Astrocyte of the spinal cord (primary cell): Measurements from ENCODE around the gene CSDE1.

Experiments used
- DNase-seq: peaks from one replicate; pipeline ENCODE4 v3.0.0; 2011; ENCODE audit warnings: low read depth, low spot score
- H3K4me3 ChIP-seq: 2 replicates; pipeline ENCODE4 v1.5.1; 2011; ENCODE audit warnings: low read depth, mild to moderate bottlenecking, low read length, moderate library complexity
- CTCF ChIP-seq: IDR thresholded peaks from 2 replicates; pipeline ENCODE4 v1.5.1; 2012; ENCODE audit warnings: low read depth, mild to moderate bottlenecking, low read length, inconsistent platforms
- in situ Hi-C: cut with HindIII; loops from 2 replicates; pipeline ENCODE4 v1.10.0; 2017; ENCODE audit warnings: low sequenced_read_pairs

Gene CSDE1

GRCh38 chr1:114707604-114708003 is 50.2 kb downstream of the CSDE1 start:
- TF ChIP-seq CTCF: no peak
- H3K4me3 ChIP-seq: no peak overlapping the region
- in situ Hi-C loops: no loop called here
- DNase-seq: no peak

- TF ChIP-seq CTCF: no peak
- H3K4me3 ChIP-seq: no peak overlapping the region
- in situ Hi-C loops: no loop called here
- no peak for DNase-seq
Measured at GRCh38 chr1:114703242-114703641, 54.5 kb downstream of the CSDE1 start.

- H3K4me3 ChIP-seq: no peak overlapping the region
- no peak for DNase-seq
- in situ Hi-C loops: no loop called here
- no peak for TF ChIP-seq CTCF
Measured at GRCh38 chr1:114702737-114703136, 55.0 kb downstream of the CSDE1 start.

- no peak for DNase-seq
- no peak for TF ChIP-seq CTCF
- H3K4me3 ChIP-seq: no peak overlapping the region
- in situ Hi-C loops: no loop called here
Measured at GRCh38 chr1:114701931-114702330, 55.9 kb downstream of the CSDE1 start.

- TF ChIP-seq CTCF: no peak
- in situ Hi-C loops: no loop called here
- no peak overlapping the region for H3K4me3 ChIP-seq
- no peak for DNase-seq
Measured at GRCh38 chr1:114700036-114700600, 57.7 kb downstream of the CSDE1 start.

- TF ChIP-seq CTCF: no peak
- no peak overlapping the region for H3K4me3 ChIP-seq
- no peak for DNase-seq
- in situ Hi-C loops: no loop called here
Measured at GRCh38 chr1:114696810-114697209, 61.0 kb downstream of the CSDE1 start.

- no peak for TF ChIP-seq CTCF
- no peak within 1 kb of the TSS for H3K4me3 ChIP-seq
- in situ Hi-C loops: no loop called here
- DNase-seq: no peak
Measured at GRCh38 chr1:114695430-114696058, 62.2 kb downstream of the CSDE1 start, which contains the start of gene AMPD1. Gene AMPD1 (minus strand): TSS chr1:114695546. CDS start chr1:114695471, 75 bp downstream.
